Endothelial cell of umbilical vein (primary cell): Measurements from ENCODE around the gene BLTP3A. TPM values are rescaled to one million over a fixed set of nuclear protein-coding genes. Genes with fewer than 3 reads are reported as not detected.

Experiments used
- BruUV-seq: library from RNA; stranded (reverse); fragments of 400-500 nt; replicated peaks from 2 replicates; lab custom pipeline; 2021; lab: Mats Ljungman, UMichigan
- CTCF ChIA-PET: fragments of 300-600, 350-600 bp; sonication (Branson Sonifier 250); formaldehyde crosslinking; loops from one replicate; lab custom pipeline; 2021; ENCODE audit warnings: antibody characterized with exemption, inconsistent platforms; lab: Charles Lee
- POLR2A ChIA-PET: fragments of 300-600, 350-600 bp; sonication (Branson Sonifier 250); formaldehyde crosslinking; loops from one replicate; lab custom pipeline; 2021; ENCODE audit warnings: antibody characterized with exemption, inconsistent platforms; lab: Charles Lee
- DNase-seq: peaks from one replicate; pipeline ENCODE4 v3.0.0-alpha.2; 2011; ENCODE audit warnings: low read depth, low spot score
- FAIRE-seq: peaks from 2 replicates; lab custom pipeline; 2011; peaks lifted over from hg19 to GRCh38; lab: Jason Lieb, UNC
- H2AFZ ChIP-seq: 2 replicates; pipeline ENCODE4 v1.6.0; 2012; ENCODE audit warnings: low read depth, low read length, control low read depth, inconsistent platforms
- H3K27ac ChIP-seq: 2 replicates; pipeline ENCODE4 v1.5.1; 2011; ENCODE audit warnings: low read depth, mild to moderate bottlenecking, control low read depth, low read length, moderate library complexity; ENCODE audit not compliant: insufficient read depth
- H3K27me3 ChIP-seq, 2 experiments: 2 replicates each; pipeline versions ENCODE4 v1.6.0 to v1.6.1; 2011; ENCODE audit warnings: low read length in 2 of 2, mixed read lengths in 1 of 2; ENCODE audit not compliant: control insufficient read depth in 2 of 2, insufficient read depth in 2 of 2
- H3K36me3 ChIP-seq, 2 experiments: 2 replicates in 1 of 2; 3 replicates in 1 of 2; pipeline ENCODE4 v1.5.1; 2011; ENCODE audit warnings: low read length in 2 of 2, mild to moderate bottlenecking in 1 of 2, moderate library complexity in 1 of 2; ENCODE audit not compliant: control insufficient read depth in 2 of 2, insufficient read depth in 2 of 2; ENCODE audit errors: extremely low read depth in 1 of 2
- H3K4me1 ChIP-seq: 3 replicates; pipeline ENCODE4 v1.5.1; 2011; ENCODE audit warnings: mild to moderate bottlenecking, low read length; ENCODE audit not compliant: control insufficient read depth, insufficient read depth; ENCODE audit errors: extremely low read depth
- H3K4me2 ChIP-seq: 2 replicates; pipeline ENCODE4 v1.6.1; 2011; ENCODE audit warnings: low read length, control low read depth, mixed read lengths; ENCODE audit not compliant: insufficient read depth
- H3K4me3 ChIP-seq, 3 experiments: fragments of 200-600 bp in 1 of 3; sonication (generic), shearing (Covaris generic) in 1 of 3; replicated peaks in 1 of 3; 2 replicates each; pipeline ENCODE4 v1.5.1; 2011 to 2016; ENCODE audit warnings: control low read depth in 3 of 3, low read length in 3 of 3, mild to moderate bottlenecking in 2 of 3, inconsistent platforms in 1 of 3, low read depth in 1 of 3, moderate library complexity in 1 of 3; ENCODE audit not compliant: insufficient read depth in 1 of 3
- H3K79me2 ChIP-seq: 2 replicates; pipeline ENCODE4 v1.6.0; 2012; ENCODE audit warnings: low read length, inconsistent platforms; ENCODE audit not compliant: control insufficient read depth, insufficient read depth
- H3K9ac ChIP-seq: replicated peaks from 2 replicates; pipeline ENCODE3; 2011; ENCODE audit warnings: low read length, control low read depth; ENCODE audit not compliant: insufficient read depth; ENCODE audit errors: extremely low read depth
- H3K9me1 ChIP-seq: replicated peaks from 3 replicates; pipeline ENCODE4 v1.6.0; 2011; ENCODE audit warnings: mild to moderate bottlenecking, low read length; ENCODE audit not compliant: control insufficient read depth, insufficient read depth; ENCODE audit errors: extremely low read depth
- H3K9me3 ChIP-seq: replicated peaks from 2 replicates; pipeline ENCODE4 v1.5.1; 2012; ENCODE audit warnings: low read length, inconsistent platforms; ENCODE audit not compliant: control insufficient read depth, insufficient read depth
- H4K20me1 ChIP-seq: replicated peaks from 2 replicates; pipeline ENCODE3; 2011; ENCODE audit warnings: mild to moderate bottlenecking, low read length; ENCODE audit not compliant: control insufficient read depth, insufficient read depth; ENCODE audit errors: extremely low read depth
- EZH2 ChIP-seq: IDR thresholded peaks from 2 replicates; pipeline ENCODE4 v1.6.1; 2012; ENCODE audit warnings: borderline replicate concordance, low read depth, mild to moderate bottlenecking, moderate library complexity, low read length, inconsistent platforms; ENCODE audit not compliant: severe bottlenecking
- GATA2 ChIP-seq: IDR thresholded peaks from 2 replicates; pipeline ENCODE4 v1.7.0; 2011; ENCODE audit warnings: low read depth, mild to moderate bottlenecking, moderate library complexity, mixed read lengths, low read length; ENCODE audit not compliant: insufficient read length, insufficient read depth
- JUN ChIP-seq: IDR thresholded peaks from 2 replicates; pipeline ENCODE4 v1.6.1; 2011; ENCODE audit warnings: borderline replicate concordance, low read depth; ENCODE audit not compliant: insufficient read length, insufficient read depth
- MAX ChIP-seq: IDR thresholded peaks from 2 replicates; pipeline ENCODE4 v1.6.1; 2011; ENCODE audit not compliant: insufficient read depth, insufficient read length
- MYC ChIP-seq: IDR thresholded peaks from one replicate; pipeline ENCODE4 v1.6.1; 2011; ENCODE audit warnings: mild to moderate bottlenecking, low read depth, low read length
- POLR2A ChIP-seq: IDR thresholded peaks from 2 replicates; pipeline ENCODE4 v1.6.1; 2012; ENCODE audit warnings: low read depth, mild to moderate bottlenecking, control low read depth, low read length
- POLR2AphosphoS5 ChIP-seq: IDR thresholded peaks from 2 replicates; pipeline ENCODE4 v1.6.1; 2012; ENCODE audit warnings: low read depth, mild to moderate bottlenecking, control low read depth, low read length, moderate library complexity; ENCODE audit not compliant: insufficient read depth
- dilution Hi-C: fragments of 300-500 bp; cut with MboI; formaldehyde crosslinking; loops from one replicate; pipeline ENCODE4 v1.15.0; 2019; ENCODE audit warnings: low sequenced_read_pairs; ENCODE audit not compliant: extremely low pct_ligation_motif_present
- intact Hi-C: fragments of 100-400 bp; cut with micrococcal nuclease; formaldehyde crosslinking; loops from one replicate; pipeline ENCODE4 v1.10.0; 2022
- polyA plus RNA-seq, 4 experiments: library from polyadenylated mRNA; depleted of rRNA in 3 of 4; stranded (reverse) in 3 of 4; unstranded in 1 of 4; fragments of >200 nt; gene quantifications; 2 replicates each; pipeline versions ENCODE4 v1.2.1 to v1.2.3, GENCODE V29; 2011 to 2012; ENCODE audit warnings: missing spikeins in 1 of 4
- total RNA-seq: library from RNA; stranded (reverse); gene quantifications from 2 replicates; pipeline ENCODE4 v1.2.3, GENCODE V29; 2021
- TF ChIP-seq, protein P1 (sequence below), 2 donors: IDR thresholded peaks; 1 replicate in 1 of 2; 2 replicates in 1 of 2; pipeline ENCODE4 v1.5.1; 2011; ENCODE audit warnings: low read length in 2 of 2, mild to moderate bottlenecking in 2 of 2, moderate library complexity in 2 of 2, control low read depth in 1 of 2, inconsistent platforms in 1 of 2, low read depth in 1 of 2; ENCODE audit not compliant: insufficient read depth in 1 of 2; ENCODE audit errors: extremely low read depth in 1 of 2

The BLTP3A gene
- total and polyA plus RNA-seq, 2 donors (not counting 3 experiments of a cell fraction or from before 2014, with no cell fraction given), result 4.6 to 9.3 TPM

- Histone ChIP-seq H3K36me3 (peaks cover 0 to 9% of the 10 kb centered on the region in 2 experiments), H3K9me1 (no peaks in the 10 kb centered on the region), H3K4me3 (no peak overlapping the region), H4K20me1 (no peaks in the 10 kb centered on the region), H3K4me2 (no peak overlapping the region), H3K9ac (no peak overlapping the region), H3K79me2 (no peaks in the 10 kb centered on the region), H3K4me1 (no peaks in the 10 kb centered on the region), H3K27me3 (no peaks in the 10 kb centered on the region), H3K9me3 (no peaks in the 10 kb centered on the region), H2AFZ (no peak overlapping the region), H3K27ac (no peak overlapping the region)
- no TSS peak for BruUV-seq
- CTCF ChIA-PET, result no interaction called here
- DNase-seq, result no peak
- intact Hi-C loops (no loop called here), dilution Hi-C loops (no loop called here)
- TF ChIP-seq MAX (no peak), EZH2 (no peak), JUN (no peak), POLR2A (no peak), MYC (no peak), POLR2AphosphoS5 (no peak), GATA2 (no peak)
- TF ChIP-seq, protein P1, sequence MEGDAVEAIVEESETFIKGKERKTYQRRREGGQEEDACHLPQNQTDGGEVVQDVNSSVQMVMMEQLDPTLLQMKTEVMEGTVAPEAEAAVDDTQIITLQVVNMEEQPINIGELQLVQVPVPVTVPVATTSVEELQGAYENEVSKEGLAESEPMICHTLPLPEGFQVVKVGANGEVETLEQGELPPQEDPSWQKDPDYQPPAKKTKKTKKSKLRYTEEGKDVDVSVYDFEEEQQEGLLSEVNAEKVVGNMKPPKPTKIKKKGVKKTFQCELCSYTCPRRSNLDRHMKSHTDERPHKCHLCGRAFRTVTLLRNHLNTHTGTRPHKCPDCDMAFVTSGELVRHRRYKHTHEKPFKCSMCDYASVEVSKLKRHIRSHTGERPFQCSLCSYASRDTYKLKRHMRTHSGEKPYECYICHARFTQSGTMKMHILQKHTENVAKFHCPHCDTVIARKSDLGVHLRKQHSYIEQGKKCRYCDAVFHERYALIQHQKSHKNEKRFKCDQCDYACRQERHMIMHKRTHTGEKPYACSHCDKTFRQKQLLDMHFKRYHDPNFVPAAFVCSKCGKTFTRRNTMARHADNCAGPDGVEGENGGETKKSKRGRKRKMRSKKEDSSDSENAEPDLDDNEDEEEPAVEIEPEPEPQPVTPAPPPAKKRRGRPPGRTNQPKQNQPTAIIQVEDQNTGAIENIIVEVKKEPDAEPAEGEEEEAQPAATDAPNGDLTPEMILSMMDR (IDR thresholded peaks at IDR 0.05; ENCODE audit: extremely low read depth in 1 of 2, insufficient read depth in 1 of 2, low read depth in 1 of 2, low read length in 2 of 2), result no peak
- no peak for FAIRE-seq
- POLR2A ChIA-PET, result no interaction called here
These were observed 44.6 kb downstream of the BLTP3A start for GRCh38 chr6:34836451-34836850.
